ENCODE data around the gene MED20. TPM values are rescaled to one million over a fixed set of nuclear protein-coding genes. Genes with fewer than 3 reads are reported as not detected.

MED20 gene
- total and polyA plus RNA-seq, 2 of the 4 experiments (the other 2 are of a cell fraction), result 24.8 to 38.2 TPM

DNA sequence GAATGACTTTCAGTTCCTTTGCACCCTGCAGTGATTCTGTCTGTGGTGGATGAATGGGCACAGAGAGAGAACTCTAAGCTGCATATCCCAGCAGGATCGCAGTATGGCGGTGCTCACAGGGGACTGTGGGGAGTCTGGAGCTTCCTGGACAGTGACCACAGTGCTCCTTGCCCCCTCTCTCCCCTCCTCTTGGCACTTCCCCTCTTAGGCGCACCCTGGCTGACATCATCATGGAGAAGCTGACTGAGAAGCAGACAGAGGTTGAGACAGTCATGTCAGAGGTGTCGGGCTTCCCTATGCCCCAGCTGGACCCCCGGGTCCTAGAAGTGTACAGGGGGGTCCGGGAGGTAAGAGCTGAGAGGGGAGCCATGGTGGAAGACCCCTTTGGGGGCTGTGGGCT, 9.0 kb upstream of the MED20 start:
- Histone ChIP-seq H3K4me1 (ENCODE audit: control insufficient read depth, insufficient read depth, low read length) (peaks cover 2% of the 10 kb centered on the region; the same call in 1 of the 2 replicates), H3K9ac (ENCODE audit: low read depth, low read length) (no peak overlapping the region), H3K36me3 (ENCODE audit: control insufficient read depth, insufficient read depth, low read length) (peaks cover 58% of the 10 kb centered on the region), H3K18ac (ENCODE audit: low read depth, low read length) (no peak overlapping the region), H3K27me3 (ENCODE audit: control insufficient read depth, insufficient read depth, low read length) (no peaks in the 10 kb centered on the region), H3K14ac (replicated peaks; ENCODE audit: low read depth, low read length) (no peak overlapping the region), H3K9me3 (ENCODE audit: control insufficient read depth, insufficient read depth, low read length) (no peaks in the 10 kb centered on the region), H3K4ac (ENCODE audit: low read depth, low read length) (no peak overlapping the region), H2BK120ac (ENCODE audit: low read depth, low read length) (no peak overlapping the region), H3K27ac (ENCODE audit: insufficient read depth, low read length) (no peak overlapping the region), H3K23ac (ENCODE audit: low read depth, low read length) (no peak overlapping the region), H2AK9ac (replicated peaks; ENCODE audit: low read depth, low read length, poor library complexity) (no peak overlapping the region), H3K79me1 (ENCODE audit: low read depth in 1 of 2, low read length in 2 of 2) (peaks cover 38 to 44% of the 10 kb centered on the region in 2 experiments), H4K91ac (ENCODE audit: insufficient read depth, low read depth, low read length) (no peak overlapping the region), H2BK15ac (ENCODE audit: low read depth, low read length) (no peak overlapping the region), H4K20me1 (ENCODE audit: insufficient read depth, low read length) (peaks cover 26% of the 10 kb centered on the region), H2BK5ac (ENCODE audit: low read depth, low read length, poor library complexity, severe bottlenecking) (no peak overlapping the region), H4K5ac (ENCODE audit: low read depth, low read length) (no peak overlapping the region), H3K9me1 (ENCODE audit: insufficient read depth, low read length) (peaks cover 8% of the 10 kb centered on the region; the same call in 1 of the 2 replicates), H2BK20ac (ENCODE audit: low read depth, low read length) (no peak overlapping the region), H4K8ac (ENCODE audit: low read depth in 2 of 2, low read length in 2 of 2) (no peak overlapping the region), H2AK5ac (ENCODE audit: low read depth, low read length) (no peak overlapping the region), H2AFZ (replicated peaks; ENCODE audit: low read length, poor library complexity) (no peak overlapping the region), H3K56ac (ENCODE audit: extremely low read depth, insufficient read depth, low read length) (no peak overlapping the region), H3K4me2 (ENCODE audit: low read depth, low read length) (no peak overlapping the region), H3K4me3 (ENCODE audit: insufficient read depth, low read depth, low read length) (no peak overlapping the region)
- DNase-seq, result no peak
- TF ChIP-seq RAD21 (IDR thresholded peaks at IDR 0.05; ENCODE audit: low read length), result no peak
- no peak for TF ChIP-seq RFX5 (IDR thresholded peaks at IDR 0.05; ENCODE audit: low read depth, low read length)
- TF ChIP-seq, protein P1, sequence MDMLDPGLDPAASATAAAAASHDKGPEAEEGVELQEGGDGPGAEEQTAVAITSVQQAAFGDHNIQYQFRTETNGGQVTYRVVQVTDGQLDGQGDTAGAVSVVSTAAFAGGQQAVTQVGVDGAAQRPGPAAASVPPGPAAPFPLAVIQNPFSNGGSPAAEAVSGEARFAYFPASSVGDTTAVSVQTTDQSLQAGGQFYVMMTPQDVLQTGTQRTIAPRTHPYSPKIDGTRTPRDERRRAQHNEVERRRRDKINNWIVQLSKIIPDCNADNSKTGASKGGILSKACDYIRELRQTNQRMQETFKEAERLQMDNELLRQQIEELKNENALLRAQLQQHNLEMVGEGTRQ (IDR thresholded peaks at IDR 0.05; ENCODE audit: low read depth, low read length), result no peak
- no peak for TF ChIP-seq POLR2A (IDR thresholded peaks at IDR 0.05; ENCODE audit: low read depth, low read length)
- TF ChIP-seq FOS (IDR thresholded peaks at IDR 0.05; ENCODE audit: low read depth, low read length), result no peak
- no peak for TF ChIP-seq SMC3 (IDR thresholded peaks at IDR 0.05; ENCODE audit: low read depth, low read length)
- TF ChIP-seq BHLHE40 (IDR thresholded peaks at IDR 0.05; ENCODE audit: low read depth, low read length), result no peak
- no peak for TF ChIP-seq CEBPB (IDR thresholded peaks at IDR 0.05; ENCODE audit: low read depth, low read length)
- TF ChIP-seq CHD1 (IDR thresholded peaks at IDR 0.05; ENCODE audit: low read depth, low read length), result no peak
- TF ChIP-seq, protein P2, sequence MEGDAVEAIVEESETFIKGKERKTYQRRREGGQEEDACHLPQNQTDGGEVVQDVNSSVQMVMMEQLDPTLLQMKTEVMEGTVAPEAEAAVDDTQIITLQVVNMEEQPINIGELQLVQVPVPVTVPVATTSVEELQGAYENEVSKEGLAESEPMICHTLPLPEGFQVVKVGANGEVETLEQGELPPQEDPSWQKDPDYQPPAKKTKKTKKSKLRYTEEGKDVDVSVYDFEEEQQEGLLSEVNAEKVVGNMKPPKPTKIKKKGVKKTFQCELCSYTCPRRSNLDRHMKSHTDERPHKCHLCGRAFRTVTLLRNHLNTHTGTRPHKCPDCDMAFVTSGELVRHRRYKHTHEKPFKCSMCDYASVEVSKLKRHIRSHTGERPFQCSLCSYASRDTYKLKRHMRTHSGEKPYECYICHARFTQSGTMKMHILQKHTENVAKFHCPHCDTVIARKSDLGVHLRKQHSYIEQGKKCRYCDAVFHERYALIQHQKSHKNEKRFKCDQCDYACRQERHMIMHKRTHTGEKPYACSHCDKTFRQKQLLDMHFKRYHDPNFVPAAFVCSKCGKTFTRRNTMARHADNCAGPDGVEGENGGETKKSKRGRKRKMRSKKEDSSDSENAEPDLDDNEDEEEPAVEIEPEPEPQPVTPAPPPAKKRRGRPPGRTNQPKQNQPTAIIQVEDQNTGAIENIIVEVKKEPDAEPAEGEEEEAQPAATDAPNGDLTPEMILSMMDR (conservative IDR thresholded peaks at IDR 0.05; ENCODE audit: low read depth, low read length), result no peak
- no CpG with 5 or more reads among the region's 6 CpGs for WGBS, 2 experiments (ENCODE audit: extremely low coverage in 2 of 2, insufficient read length in 1 of 2)
- ChIA-PET CTCF (no interaction called here), POLR2A (ENCODE audit: unreplicated experiment) (no interaction called here)
- intact Hi-C loops (cut with micrococcal nuclease), result no loop called here
- no peak for ATAC-seq (ENCODE audit: low read depth)
- dilution Hi-C loops (cut with HindIII; ENCODE audit: low sequenced_read_pairs, unreplicated experiment), result loop anchor here (10.0 kb wide), 1 partner anchor 115 kb away; no protein-coding TSS in a partner anchor
- in situ Hi-C loops (cut with MboI; ENCODE audit: low sequenced_read_pairs), result loop anchor here (5.0 to 10.0 kb wide), 2 partner anchors 83 to 145 kb away; partner anchors contain the start of genes PRICKLE4 and TOMM6
- no TSS peak for BruUV-seq (replicated peaks)
